Neural cell (in vitro differentiated cells): ENCODE data around the gene ZNF438.

Source experiments
- EP300 ChIP-seq: fragments of 450-650 bp; conservative IDR thresholded peaks from 2 replicates; pipeline ENCODE4 v1.6.1; 2014; ENCODE audit warnings: antibody characterized with exemption, mild to moderate bottlenecking, moderate library complexity; ENCODE audit not compliant: poor library complexity, severe bottlenecking
- EZH2 ChIP-seq: fragments of 200-600, 300-800 bp; shearing (Covaris generic), sonication (generic); IDR thresholded peaks from 2 replicates; pipeline ENCODE4 v1.6.1; 2014; ENCODE audit warnings: antibody characterized with exemption, low read length, borderline replicate concordance, mild to moderate bottlenecking; ENCODE audit not compliant: insufficient read depth, poor library complexity, severe bottlenecking
- POLR2AphosphoS5 ChIP-seq: IDR thresholded peaks from 2 replicates; pipeline ENCODE4 v1.6.1; 2012
- RAD21 ChIP-seq: fragments of 450-650 bp; conservative IDR thresholded peaks from 2 replicates; pipeline ENCODE4 v1.6.1; 2014; ENCODE audit warnings: antibody characterized with exemption, mild to moderate bottlenecking, moderate library complexity
- SMC3 ChIP-seq: fragments of 450-650 bp; conservative IDR thresholded peaks from 2 replicates; pipeline ENCODE4 v1.6.1; 2014; ENCODE audit warnings: antibody characterized with exemption, mild to moderate bottlenecking, moderate library complexity; ENCODE audit not compliant: poor library complexity
- TF ChIP-seq, protein P1 (sequence below): fragments of 450-650 bp; IDR thresholded peaks from 2 replicates; pipeline ENCODE4 v1.5.1; 2014; ENCODE audit warnings: antibody characterized with exemption, mild to moderate bottlenecking, moderate library complexity; ENCODE audit not compliant: poor library complexity, severe bottlenecking
- TF ChIP-seq, protein P2 (sequence below): IDR thresholded peaks from 2 replicates; pipeline ENCODE4 v1.6.1; 2012; ENCODE audit warnings: borderline replicate concordance

GRCh38 chr10:30959836-30960210 is 71.8 kb downstream of the ZNF438 start:
- TF ChIP-seq, protein P1, sequence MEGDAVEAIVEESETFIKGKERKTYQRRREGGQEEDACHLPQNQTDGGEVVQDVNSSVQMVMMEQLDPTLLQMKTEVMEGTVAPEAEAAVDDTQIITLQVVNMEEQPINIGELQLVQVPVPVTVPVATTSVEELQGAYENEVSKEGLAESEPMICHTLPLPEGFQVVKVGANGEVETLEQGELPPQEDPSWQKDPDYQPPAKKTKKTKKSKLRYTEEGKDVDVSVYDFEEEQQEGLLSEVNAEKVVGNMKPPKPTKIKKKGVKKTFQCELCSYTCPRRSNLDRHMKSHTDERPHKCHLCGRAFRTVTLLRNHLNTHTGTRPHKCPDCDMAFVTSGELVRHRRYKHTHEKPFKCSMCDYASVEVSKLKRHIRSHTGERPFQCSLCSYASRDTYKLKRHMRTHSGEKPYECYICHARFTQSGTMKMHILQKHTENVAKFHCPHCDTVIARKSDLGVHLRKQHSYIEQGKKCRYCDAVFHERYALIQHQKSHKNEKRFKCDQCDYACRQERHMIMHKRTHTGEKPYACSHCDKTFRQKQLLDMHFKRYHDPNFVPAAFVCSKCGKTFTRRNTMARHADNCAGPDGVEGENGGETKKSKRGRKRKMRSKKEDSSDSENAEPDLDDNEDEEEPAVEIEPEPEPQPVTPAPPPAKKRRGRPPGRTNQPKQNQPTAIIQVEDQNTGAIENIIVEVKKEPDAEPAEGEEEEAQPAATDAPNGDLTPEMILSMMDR: no peak
- TF ChIP-seq EZH2 (no peak), SMC3 (no peak), POLR2AphosphoS5 (no peak), RAD21 (no peak), EP300 (no peak)
- TF ChIP-seq, protein P2, sequence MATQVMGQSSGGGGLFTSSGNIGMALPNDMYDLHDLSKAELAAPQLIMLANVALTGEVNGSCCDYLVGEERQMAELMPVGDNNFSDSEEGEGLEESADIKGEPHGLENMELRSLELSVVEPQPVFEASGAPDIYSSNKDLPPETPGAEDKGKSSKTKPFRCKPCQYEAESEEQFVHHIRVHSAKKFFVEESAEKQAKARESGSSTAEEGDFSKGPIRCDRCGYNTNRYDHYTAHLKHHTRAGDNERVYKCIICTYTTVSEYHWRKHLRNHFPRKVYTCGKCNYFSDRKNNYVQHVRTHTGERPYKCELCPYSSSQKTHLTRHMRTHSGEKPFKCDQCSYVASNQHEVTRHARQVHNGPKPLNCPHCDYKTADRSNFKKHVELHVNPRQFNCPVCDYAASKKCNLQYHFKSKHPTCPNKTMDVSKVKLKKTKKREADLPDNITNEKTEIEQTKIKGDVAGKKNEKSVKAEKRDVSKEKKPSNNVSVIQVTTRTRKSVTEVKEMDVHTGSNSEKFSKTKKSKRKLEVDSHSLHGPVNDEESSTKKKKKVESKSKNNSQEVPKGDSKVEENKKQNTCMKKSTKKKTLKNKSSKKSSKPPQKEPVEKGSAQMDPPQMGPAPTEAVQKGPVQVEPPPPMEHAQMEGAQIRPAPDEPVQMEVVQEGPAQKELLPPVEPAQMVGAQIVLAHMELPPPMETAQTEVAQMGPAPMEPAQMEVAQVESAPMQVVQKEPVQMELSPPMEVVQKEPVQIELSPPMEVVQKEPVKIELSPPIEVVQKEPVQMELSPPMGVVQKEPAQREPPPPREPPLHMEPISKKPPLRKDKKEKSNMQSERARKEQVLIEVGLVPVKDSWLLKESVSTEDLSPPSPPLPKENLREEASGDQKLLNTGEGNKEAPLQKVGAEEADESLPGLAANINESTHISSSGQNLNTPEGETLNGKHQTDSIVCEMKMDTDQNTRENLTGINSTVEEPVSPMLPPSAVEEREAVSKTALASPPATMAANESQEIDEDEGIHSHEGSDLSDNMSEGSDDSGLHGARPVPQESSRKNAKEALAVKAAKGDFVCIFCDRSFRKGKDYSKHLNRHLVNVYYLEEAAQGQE: no peak
